Stimulated activated CD8-positive, alpha-beta memory T cell treated with anti-CD3 and anti-CD28 coated beads, Interleukin-4, amount 100 ng/mL, for 4 hours (primary cell): ENCODE data around the gene UNC119.
"Not testable (repeated sequence)": the region's sequence is repeated elsewhere in the genome, so short reads cannot be mapped to it uniquely, and the experiment has no call there.

Experiments
- DNase-seq, 2 donors: peaks; one replicate each; pipeline ENCODE4 v3.0.0-alpha.2; 2020; ENCODE audit warnings: low read depth in 2 of 2, low spot score in 1 of 2

Gene UNC119

DNA sequence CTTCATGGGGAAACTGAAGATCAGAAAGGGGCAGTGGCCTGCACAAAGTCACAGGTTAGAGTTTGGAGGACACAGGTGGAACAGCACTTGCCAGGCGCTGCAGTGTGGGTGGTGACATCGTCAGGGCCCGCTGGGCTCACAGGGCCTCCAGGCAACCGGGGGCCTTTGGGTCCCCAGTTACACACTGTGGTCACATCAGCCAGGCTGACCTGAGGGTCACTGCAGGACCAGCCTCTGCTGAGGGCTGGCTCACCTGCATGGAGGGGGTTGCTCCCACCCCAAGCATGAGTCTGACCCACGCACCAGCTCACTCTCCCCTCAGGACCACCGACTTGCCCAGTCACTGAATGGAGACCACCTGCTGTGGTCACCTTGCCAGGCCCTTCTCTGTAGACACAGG, 29.2 kb downstream of the UNC119 start:
- no peak for DNase-seq

DNA sequence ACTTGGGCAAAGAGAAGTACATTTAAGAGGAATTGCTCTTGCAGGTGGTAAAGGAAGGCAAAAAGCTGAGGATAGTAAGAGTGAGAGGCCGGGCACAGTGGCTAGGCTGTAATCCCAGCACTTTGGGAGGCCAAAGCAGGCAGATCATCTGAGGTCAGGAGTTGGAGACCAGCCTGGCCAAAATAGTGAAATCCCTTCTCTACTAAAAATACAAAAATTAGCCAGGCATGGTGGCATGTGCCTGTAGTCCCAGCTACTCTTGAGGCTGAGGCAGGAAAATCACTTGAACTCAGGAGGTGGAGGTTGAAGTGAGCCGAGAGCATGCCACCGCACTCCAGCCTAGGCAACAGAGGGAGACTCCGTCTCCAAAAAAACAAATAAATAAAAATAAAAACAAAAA, 30.1 kb downstream of the UNC119 start:
- DNase-seq, result not testable (repeated sequence)

- DNase-seq, result no peak
Measured at GRCh38 chr17:28521311-28522085, 30.9 kb downstream of the UNC119 start.

GRCh38 chr17:28520687-28521086, 31.7 kb downstream of the UNC119 start:
- DNase-seq, result no peak

DNA sequence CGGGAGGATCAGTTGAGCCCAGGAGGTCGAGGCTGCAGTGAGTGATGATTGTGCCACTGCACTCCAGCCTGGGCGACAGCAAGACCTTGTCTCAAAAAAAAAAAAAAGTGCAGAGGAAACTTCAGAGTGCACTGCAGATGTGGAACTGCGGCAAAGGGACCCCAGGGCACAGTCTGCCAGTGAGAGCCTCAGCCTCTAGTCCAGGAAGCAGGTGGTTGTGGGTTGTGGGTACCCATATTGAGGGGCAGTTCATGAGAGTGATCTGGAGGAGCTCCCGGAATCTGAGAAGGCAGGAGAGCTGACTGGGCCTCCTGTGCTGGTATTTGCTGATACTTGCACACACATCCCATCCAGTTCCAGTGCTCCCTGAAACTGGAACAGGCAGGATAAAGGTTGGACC, 33.2 kb downstream of the UNC119 start:
- DNase-seq, result no peak

DNA sequence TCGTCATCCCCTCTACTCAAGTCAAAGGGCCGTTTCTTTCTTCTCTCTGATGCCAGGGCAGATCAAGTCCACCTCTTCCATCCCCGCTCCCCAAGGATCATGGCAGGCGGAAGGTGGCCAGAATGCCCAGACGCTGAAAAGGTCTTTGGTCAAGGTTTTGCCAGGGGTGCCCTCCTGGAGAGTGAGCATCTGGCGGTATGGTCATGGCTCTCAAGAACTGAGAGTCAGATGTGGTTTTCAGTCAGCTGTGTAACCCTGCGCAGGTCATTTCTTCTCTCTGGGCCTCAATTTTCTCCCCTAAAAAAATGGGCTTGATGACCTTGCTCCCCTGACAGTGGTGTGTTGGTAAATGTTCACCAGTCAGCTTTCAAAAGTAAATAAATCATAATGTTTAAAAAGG, 33.8 kb downstream of the UNC119 start:
- DNase-seq, result no peak

- DNase-seq, result no peak
Measured at GRCh38 chr17:28518132-28518531, 34.3 kb downstream of the UNC119 start.

DNA sequence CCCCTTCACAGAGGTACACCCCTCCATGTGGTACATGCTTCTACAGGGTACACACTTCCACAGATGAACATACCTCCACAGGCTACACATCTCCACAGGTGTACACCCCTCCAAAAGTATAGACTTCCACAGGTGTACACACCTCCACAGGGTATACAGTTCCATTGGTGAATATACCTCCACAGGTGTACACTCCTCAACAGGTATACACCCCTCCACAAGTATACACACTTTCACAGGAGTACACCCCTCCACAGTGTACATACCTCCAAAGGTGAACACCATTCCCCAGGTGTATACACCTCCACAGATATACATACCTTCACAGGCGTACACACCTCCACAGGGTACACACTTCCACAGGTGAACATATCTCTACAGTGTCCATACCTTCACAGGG, 36.9 kb downstream of the UNC119 start:
- no peak for DNase-seq

DNA sequence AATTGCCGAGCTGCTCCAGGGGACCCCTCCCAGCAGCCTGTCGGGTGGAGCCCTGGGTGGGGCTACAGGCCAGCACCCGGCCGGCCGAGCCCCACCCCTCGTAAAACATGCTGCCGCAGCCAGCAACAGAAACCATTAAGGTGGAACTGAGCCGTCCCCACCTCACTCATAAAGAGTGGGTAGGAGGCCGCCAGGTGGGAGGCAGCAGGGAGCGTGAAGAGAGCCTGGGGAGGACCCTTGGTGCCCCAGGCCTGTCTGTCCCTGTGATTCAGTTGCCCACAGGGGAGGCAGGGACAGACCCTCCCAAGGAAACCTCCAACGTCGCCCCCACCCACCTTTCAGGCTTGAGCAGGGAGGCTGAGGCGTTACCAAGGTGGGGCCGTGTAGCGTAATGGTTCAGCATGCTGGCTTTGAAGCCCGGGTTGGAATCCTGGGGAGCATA, 37.8 kb downstream of the UNC119 start:
- DNase-seq, result no peak

- DNase-seq, result no peak
Measured at GRCh38 chr17:28513476-28513875, 38.9 kb downstream of the UNC119 start.

- no peak for DNase-seq
Measured at GRCh38 chr17:28511858-28512461, 40.5 kb downstream of the UNC119 start.

- no peak for DNase-seq
Measured at GRCh38 chr17:28509789-28510188, 42.6 kb downstream of the UNC119 start.

DNA sequence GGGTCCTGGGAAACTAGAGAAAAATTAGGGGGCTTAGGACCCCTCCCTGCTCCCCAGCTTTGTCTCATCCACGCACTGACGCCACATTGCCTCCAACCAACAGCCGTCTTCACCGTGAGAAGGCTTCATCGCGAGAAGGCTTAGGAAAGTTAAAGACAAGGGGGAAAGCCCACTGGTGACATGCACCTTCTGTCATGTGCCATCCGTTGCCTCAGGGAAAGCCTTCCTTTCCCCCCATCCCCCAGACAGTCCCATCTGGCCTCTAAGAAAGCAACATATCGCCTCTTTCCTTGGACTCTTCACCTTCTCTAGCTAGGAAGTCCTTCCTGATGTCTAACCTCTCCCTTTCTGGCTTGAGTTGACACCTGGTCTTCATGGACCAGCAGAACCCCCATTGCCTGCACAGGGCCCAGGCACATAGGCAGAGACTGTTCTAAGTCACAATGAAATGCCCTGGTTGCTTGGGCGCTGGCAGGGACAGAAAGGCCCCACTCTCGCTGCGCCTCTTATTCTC, 44.2 kb downstream of the UNC119 start:
- DNase-seq, result no peak

DNA sequence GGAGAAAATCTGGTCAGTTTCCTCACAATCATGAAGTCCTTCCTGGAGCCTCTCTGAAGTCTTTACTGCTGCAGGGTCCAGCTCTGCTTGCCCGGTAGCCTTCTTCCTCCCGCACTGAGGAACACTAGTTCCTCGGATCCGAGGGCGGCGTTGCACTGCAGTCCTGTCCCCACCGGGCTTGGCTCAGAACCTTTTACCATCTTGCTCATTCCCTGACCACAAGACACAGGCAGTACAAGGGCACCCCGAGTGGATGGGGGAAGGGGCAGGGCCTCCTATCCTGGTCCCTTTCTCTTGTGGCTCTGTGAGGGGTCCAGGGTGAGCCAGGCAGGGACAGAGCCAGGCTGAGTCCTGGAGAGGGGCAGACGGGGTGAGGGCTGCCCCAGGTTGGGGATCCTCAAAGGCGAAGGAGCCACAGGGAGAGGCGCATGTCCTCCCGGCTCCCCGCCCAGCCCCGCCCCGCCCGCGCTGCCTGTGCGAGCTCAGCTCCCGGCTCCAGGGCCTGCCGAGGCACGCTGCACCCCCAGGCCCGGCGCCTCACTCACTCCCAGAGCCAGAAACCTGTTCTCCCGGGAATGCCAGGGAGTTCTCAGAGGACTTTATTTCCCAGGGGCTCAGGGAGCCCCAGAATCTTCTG, 44.7 kb downstream of the UNC119 start:
- no peak for DNase-seq

DNA sequence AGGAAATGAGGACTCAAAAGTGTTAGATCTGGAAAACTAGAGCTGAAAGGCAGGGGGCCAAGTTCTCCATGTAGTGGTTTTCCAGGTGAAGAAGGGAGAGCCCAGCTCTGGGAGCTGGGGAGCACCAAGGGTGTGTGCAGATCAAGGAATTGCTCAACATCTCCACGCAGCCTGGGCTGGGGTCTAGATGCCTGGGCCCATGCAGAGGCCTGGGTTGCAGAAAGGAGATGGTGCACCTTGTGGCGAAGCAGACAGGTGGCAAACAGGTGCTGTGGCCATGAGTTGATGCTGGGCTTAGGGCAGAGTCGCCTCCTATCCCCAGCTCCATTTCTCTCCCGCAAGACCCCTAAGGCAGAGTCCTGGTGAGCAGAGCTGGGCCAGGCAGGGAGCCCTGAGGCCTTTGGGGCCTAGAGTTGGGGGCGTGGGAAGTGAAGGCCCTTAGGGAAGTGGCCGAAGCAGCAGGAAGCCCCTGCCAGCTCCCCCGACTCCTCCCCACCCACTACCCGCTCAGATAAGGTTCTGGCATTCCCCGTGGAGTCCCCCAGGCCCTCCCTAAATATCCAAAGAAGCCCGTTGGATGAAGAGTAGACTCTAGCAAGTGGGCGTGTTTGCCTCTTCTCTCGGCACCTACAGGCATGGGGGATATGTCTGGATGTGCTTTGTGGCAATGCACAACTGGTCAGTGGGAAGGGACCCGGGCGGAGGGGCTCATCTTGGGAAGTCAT, 45.5 kb downstream of the UNC119 start:
- no peak for DNase-seq

DNA sequence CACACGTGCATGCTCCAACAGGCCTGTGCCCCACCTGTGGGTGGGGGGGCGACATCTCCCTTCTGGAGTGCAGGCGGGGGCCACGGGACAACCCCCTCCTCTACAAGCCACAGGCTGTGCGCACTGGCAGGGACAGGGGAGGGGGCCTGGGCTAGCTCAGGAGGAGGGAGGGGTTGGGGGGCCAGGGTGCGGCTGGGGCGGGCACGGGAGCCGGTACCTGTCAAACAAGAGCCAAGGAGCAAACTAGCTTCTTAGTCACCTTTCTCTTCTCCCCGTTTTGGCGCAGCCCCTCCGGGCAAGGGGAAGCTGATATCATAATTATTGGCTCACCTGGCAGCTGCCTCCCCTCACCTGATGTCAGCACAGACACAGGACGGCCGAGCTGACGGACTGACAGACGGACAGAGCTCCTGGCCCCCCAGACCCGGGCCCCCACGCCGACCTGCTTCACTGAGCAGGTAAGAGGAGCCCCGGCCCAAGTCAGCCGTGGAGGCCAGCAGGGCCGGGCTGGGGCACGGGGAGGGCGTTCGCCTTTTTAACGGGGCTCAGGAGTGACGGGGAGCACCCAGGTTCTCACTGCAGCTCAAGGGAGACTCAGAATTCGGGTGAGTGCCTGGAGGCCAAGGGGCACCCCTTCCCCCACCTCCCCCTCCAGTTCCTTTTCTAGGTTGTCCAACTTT, 46.3 kb downstream of the UNC119 start, which contains the start of gene FOXN1:
Gene FOXN1 (plus strand): TSS at position 363 of the 680 bp plus-strand sequence. CDS start 17,622 bp downstream, outside the sequence.
- no peak for DNase-seq

GRCh38 chr17:28503420-28503819, 49.0 kb downstream of the UNC119 start:
- no peak for DNase-seq

DNA sequence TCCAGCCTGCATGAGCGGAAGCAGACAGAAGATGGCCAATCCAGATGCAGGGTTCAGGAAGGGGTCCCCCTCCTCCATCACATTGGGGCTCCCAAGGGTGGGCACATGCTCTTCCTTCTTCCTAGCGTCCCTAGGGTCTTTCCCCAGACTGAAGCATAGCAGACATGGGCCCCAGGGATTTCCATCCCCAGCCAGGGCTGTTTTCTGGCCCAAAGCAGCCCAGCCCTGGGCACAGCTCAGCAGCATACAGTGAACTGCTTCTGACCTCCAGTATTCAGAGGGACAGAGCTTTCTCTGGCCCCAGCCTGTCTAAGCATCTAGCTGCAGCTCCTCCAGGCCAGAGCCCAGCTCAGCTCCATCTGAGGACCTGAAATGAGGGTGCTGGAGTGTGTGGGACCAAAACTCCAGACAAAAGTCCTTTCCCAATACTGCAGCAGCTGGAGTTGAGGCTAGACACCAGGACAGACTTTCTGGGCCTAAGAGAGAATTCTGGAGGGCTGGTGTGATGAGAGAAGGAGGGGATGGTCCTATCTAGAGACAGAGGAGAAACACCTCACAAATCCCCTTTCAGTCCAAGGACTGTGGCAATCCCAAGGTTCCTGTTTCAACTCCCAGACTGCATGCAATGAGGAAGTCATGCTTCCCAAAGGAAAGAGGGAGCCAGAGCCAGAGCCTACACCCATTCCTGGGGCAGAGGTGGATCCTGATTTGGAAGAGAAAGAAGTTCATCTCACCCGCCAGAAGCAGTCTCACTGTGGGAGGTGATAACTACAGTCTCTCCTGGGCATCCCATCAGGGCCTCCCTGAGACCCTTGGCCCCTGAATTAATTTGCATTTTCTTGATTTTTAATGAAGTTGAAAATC, 50.8 kb downstream of the UNC119 start:
- no peak for DNase-seq

- no peak for DNase-seq
Measured at GRCh38 chr17:28500712-28501379, 51.6 kb downstream of the UNC119 start.
